ENCODE measurements around the gene COX6B1.

Gene COX6B1

GRCh38 chr19:35669566-35669965 lies 21.4 kb downstream of the COX6B1 start:
- in situ Hi-C loops (cut with MboI; ENCODE audit: low sequenced_read_pairs, unreplicated experiment): no loop called here
- no peak for DNase-seq (ENCODE audit: low spot score)
- TF ChIP-seq, protein P1, sequence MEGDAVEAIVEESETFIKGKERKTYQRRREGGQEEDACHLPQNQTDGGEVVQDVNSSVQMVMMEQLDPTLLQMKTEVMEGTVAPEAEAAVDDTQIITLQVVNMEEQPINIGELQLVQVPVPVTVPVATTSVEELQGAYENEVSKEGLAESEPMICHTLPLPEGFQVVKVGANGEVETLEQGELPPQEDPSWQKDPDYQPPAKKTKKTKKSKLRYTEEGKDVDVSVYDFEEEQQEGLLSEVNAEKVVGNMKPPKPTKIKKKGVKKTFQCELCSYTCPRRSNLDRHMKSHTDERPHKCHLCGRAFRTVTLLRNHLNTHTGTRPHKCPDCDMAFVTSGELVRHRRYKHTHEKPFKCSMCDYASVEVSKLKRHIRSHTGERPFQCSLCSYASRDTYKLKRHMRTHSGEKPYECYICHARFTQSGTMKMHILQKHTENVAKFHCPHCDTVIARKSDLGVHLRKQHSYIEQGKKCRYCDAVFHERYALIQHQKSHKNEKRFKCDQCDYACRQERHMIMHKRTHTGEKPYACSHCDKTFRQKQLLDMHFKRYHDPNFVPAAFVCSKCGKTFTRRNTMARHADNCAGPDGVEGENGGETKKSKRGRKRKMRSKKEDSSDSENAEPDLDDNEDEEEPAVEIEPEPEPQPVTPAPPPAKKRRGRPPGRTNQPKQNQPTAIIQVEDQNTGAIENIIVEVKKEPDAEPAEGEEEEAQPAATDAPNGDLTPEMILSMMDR (IDR thresholded peaks at IDR 0.05; ENCODE audit: borderline replicate concordance, control extremely low read depth, extremely low read depth, insufficient read depth, missing control alignments): no peak

DNA sequence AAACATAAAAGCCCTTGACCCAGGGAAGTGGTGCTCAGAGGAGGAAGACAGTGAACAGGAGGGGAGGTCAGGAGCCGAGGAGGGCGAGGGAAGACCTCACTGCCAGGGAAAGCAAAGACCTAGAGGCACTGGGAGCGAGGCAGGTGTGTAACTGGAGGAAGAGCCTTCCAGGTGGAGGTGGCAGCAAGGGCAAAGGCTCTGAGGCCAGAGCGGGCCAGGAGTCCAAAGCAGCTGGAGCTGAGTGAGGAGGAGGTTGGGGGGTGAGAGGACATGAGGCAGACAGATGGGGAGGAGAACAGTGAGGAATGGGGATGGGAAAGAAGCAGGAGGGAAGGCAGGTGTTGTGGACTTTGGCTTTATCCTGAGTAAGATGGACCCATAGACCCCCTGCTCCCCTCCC lies 21.9 kb downstream of the COX6B1 start:
- in situ Hi-C loops (cut with MboI; ENCODE audit: low sequenced_read_pairs, unreplicated experiment): no loop called here
- DNase-seq (ENCODE audit: low spot score): no peak
- TF ChIP-seq, protein P1 (IDR thresholded peaks at IDR 0.05; ENCODE audit: borderline replicate concordance, control extremely low read depth, extremely low read depth, insufficient read depth, missing control alignments): no peak

- TF ChIP-seq, protein P1 (IDR thresholded peaks at IDR 0.05; ENCODE audit: borderline replicate concordance, control extremely low read depth, extremely low read depth, insufficient read depth, missing control alignments): no peak
- in situ Hi-C loops (cut with MboI; ENCODE audit: low sequenced_read_pairs, unreplicated experiment): no loop called here
Observed at GRCh38 chr19:35670686-35671085, 22.6 kb downstream of the COX6B1 start.

GRCh38 chr19:35671818-35672217 lies 23.7 kb downstream of the COX6B1 start:
- TF ChIP-seq, protein P1 (IDR thresholded peaks at IDR 0.05; ENCODE audit: borderline replicate concordance, control extremely low read depth, extremely low read depth, insufficient read depth, missing control alignments): no peak
- in situ Hi-C loops (cut with MboI; ENCODE audit: low sequenced_read_pairs, unreplicated experiment): no loop called here
- no peak for DNase-seq (ENCODE audit: low spot score)

More at GRCh38 chr19:35670686-35671085, 22.6 kb downstream of the COX6B1 start:
- no peak for DNase-seq (ENCODE audit: low spot score)

DNA sequence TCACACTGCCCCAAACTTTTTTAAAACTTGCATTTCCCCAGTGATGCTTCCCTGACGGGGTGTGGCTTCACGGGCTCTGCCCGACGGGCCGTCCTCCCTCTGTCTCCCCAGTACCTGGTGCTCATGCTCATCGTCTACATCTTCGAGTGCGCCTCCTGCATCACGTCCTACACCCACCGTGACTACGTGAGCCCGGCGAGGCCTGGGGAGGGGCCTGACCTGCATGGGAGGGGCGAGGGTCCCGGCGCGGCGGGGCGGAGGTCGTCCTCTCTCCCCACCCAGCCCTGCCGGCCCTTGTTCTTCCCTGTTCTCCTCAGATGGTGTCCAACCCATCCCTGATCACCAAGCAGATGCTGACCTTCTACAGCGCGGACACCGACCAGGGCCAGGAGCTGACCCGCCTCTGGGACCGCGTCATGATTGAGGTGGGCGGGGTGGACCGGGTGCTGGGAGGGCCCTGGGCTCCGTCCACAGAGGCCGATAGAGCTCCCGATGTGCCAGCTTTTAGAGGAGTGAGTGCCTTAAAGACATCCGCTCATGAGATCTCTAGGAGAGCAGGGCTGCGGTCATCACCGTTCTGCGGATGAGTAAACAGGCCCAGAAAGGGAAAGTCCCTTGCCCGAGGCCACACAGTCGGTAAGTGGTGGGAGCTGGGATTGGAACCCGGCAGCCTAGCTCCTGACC lies 25.1 kb downstream of the COX6B1 start:
- TF ChIP-seq, protein P1 (IDR thresholded peaks at IDR 0.05; ENCODE audit: borderline replicate concordance, control extremely low read depth, extremely low read depth, insufficient read depth, missing control alignments): no peak

GRCh38 chr19:35675589-35676140 lies 27.5 kb downstream of the COX6B1 start:
- in situ Hi-C loops (cut with MboI; ENCODE audit: low sequenced_read_pairs, unreplicated experiment): no loop called here
- DNase-seq (ENCODE audit: low spot score): no peak
- TF ChIP-seq, protein P1 (IDR thresholded peaks at IDR 0.05; ENCODE audit: borderline replicate concordance, control extremely low read depth, extremely low read depth, insufficient read depth, missing control alignments): no peak

More for the DNA sequence above, 25.1 kb downstream of the COX6B1 start:
- peak; percentile 84 for DNase-seq (ENCODE audit: low spot score)
- in situ Hi-C loops (cut with MboI; ENCODE audit: low sequenced_read_pairs, unreplicated experiment): no loop called here

Measured in GM13976 (cell line).